ENCODE data around the gene SCN4B. TPM values are rescaled to one million over a fixed set of nuclear protein-coding genes. Genes with fewer than 3 reads are reported as not detected.

Gene SCN4B
- total and polyA plus RNA-seq, 4 donors, result 0.05 to 11.8 (median 1.2) TPM

DNA sequence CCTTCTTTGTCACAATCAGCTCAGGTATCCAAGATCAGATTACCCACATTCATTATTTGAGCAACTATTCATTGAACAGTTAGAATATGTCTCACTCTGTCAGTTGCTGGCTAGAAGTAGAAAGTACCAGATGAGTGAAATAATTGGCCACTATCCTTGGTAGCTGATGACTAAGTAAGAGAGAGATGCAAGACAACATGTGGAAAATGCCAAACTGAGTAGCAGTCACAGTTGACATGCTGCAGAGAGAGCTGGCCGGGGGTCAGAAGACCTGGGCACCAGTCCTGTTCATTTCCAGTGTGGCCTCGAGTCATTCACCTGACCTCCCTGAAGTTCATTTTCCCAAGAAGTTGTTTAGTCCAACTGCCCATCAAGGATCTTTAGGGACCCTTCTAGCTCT, 43.4 kb downstream of the SCN4B start:
- no peaks in the 10 kb centered on the region for H3K9me3 ChIP-seq (ENCODE audit: control insufficient read depth, low read length)
- H3K36me3 ChIP-seq (ENCODE audit: control insufficient read depth in 1 of 2, insufficient read depth in 2 of 2, low read length in 1 of 2), result no peaks in the 10 kb centered on the region
- intact Hi-C loops (cut with DNase I), result no loop called here
- H3K27me3 ChIP-seq (ENCODE audit: control insufficient read depth in 1 of 2, insufficient read depth in 2 of 2, low read length in 1 of 2), result no peaks in the 10 kb centered on the region
- H3K4me1 ChIP-seq (ENCODE audit: control insufficient read depth in 1 of 2, insufficient read depth in 2 of 2, low read length in 2 of 2), result no peaks in the 10 kb centered on the region
- H3K27ac ChIP-seq (ENCODE audit: low read depth in 1 of 2, low read length in 2 of 2), result no peak overlapping the region
- H3K4me3 ChIP-seq (ENCODE audit: low read length in 2 of 2), result no peak overlapping the region
- ATAC-seq (ENCODE audit: low FRiP score) (no peak), DNase-seq (no peak)
- WGBS, 2 donors, result 35 to 48% methylated on average over 2 of the region's 2 CpGs

- H3K27me3 ChIP-seq (ENCODE audit: control insufficient read depth in 1 of 2, insufficient read depth in 2 of 2, low read length in 1 of 2), result no peaks in the 10 kb centered on the region
- WGBS, 2 donors, result 63 to 69% methylated on average over 5 of the region's 5 CpGs
- H3K36me3 ChIP-seq (ENCODE audit: control insufficient read depth in 1 of 2, insufficient read depth in 2 of 2, low read length in 1 of 2), result no peaks in the 10 kb centered on the region
- H3K4me1 ChIP-seq (ENCODE audit: control insufficient read depth in 1 of 2, insufficient read depth in 2 of 2, low read length in 2 of 2), result no peaks in the 10 kb centered on the region
- no peak for DNase-seq
- no peak overlapping the region for H3K27ac ChIP-seq (ENCODE audit: low read depth in 1 of 2, low read length in 2 of 2)
- intact Hi-C loops (cut with DNase I), result no loop called here
- no peak for ATAC-seq (ENCODE audit: low FRiP score)
- H3K4me3 ChIP-seq (ENCODE audit: low read length in 2 of 2), result no peak overlapping the region
- H3K9me3 ChIP-seq (ENCODE audit: control insufficient read depth, low read length), result no peaks in the 10 kb centered on the region
These were observed 44.1 kb downstream of the SCN4B start for GRCh38 chr11:118108513-118108912.

GRCh38 chr11:118106789-118107335, 45.8 kb downstream of the SCN4B start:
- DNase-seq, result no peak
- ATAC-seq (ENCODE audit: low FRiP score), result no peak
- Histone ChIP-seq H3K27ac (ENCODE audit: low read depth in 1 of 2, low read length in 2 of 2) (no peak overlapping the region), H3K27me3 (ENCODE audit: control insufficient read depth in 1 of 2, insufficient read depth in 2 of 2, low read length in 1 of 2) (no peaks in the 10 kb centered on the region), H3K4me3 (ENCODE audit: low read length in 2 of 2) (no peak overlapping the region), H3K36me3 (ENCODE audit: control insufficient read depth in 1 of 2, insufficient read depth in 2 of 2, low read length in 1 of 2) (no peaks in the 10 kb centered on the region), H3K9me3 (ENCODE audit: control insufficient read depth, low read length) (no peaks in the 10 kb centered on the region), H3K4me1 (ENCODE audit: control insufficient read depth in 1 of 2, insufficient read depth in 2 of 2, low read length in 2 of 2) (no peaks in the 10 kb centered on the region)
- 83 to 85% methylated on average over 2 of the region's 2 CpGs for WGBS, 2 donors
- intact Hi-C loops (cut with DNase I), result no loop called here

DNA sequence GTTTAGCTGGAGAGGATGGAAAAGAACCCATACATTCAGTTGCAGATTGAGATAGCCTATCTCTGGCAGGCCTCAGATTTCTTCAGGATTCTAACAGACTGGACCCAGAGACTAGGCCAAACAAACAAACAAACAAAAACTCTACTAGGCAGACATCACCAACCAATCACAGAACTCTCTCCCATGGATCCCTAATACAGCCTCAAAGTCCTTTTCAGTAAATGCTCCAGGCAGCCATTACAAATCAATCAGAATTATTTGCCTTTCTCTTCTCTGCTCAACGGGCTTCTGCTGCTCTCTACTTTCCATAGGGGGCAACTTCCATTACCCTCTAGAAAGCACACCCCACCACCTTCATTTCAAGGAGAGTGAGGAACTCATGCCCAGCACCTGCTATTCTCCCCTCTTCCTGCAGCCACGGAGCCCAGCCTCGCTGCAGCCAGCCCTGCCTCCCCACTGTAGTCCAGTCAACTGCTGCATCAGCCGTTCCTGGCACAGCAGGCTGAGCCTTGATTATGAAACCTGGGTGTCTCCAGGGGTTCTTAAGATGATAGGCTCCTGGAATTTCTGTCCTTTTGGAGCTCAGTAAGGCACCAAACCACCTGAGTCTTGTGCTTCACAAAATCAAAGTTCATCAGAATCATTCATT, 46.8 kb downstream of the SCN4B start:
- WGBS, 2 donors, result 55 to 58% methylated on average over 4 of the region's 4 CpGs
- intact Hi-C loops (cut with DNase I), result no loop called here
- DNase-seq (peak in 1 of 2 donors; percentile 46), ATAC-seq (ENCODE audit: low FRiP score) (no peak)
- no peak overlapping the region for H3K4me3 ChIP-seq (ENCODE audit: low read length in 2 of 2)
- no peaks in the 10 kb centered on the region for H3K36me3 ChIP-seq (ENCODE audit: control insufficient read depth in 1 of 2, insufficient read depth in 2 of 2, low read length in 1 of 2)
- no peak overlapping the region for H3K27ac ChIP-seq (ENCODE audit: low read depth in 1 of 2, low read length in 2 of 2)
- no peaks in the 10 kb centered on the region for H3K4me1 ChIP-seq (ENCODE audit: control insufficient read depth in 1 of 2, insufficient read depth in 2 of 2, low read length in 2 of 2)
- no peaks in the 10 kb centered on the region for H3K27me3 ChIP-seq (ENCODE audit: control insufficient read depth in 1 of 2, insufficient read depth in 2 of 2, low read length in 1 of 2)
- H3K9me3 ChIP-seq (ENCODE audit: control insufficient read depth, low read length), result no peaks in the 10 kb centered on the region

- WGBS, 2 donors, result 88 to 91% methylated on average over 6 of the region's 6 CpGs
- H3K4me1 ChIP-seq (ENCODE audit: control insufficient read depth in 1 of 2, insufficient read depth in 2 of 2, low read length in 2 of 2), result no peaks in the 10 kb centered on the region
These were observed 48.1 kb downstream of the SCN4B start for GRCh38 chr11:118104491-118104890.

GRCh38 chr11:118102721-118103261, 49.8 kb downstream of the SCN4B start:
- Histone ChIP-seq H3K36me3 (ENCODE audit: control insufficient read depth in 1 of 2, insufficient read depth in 2 of 2, low read length in 1 of 2) (no peaks in the 10 kb centered on the region), H3K4me1 (ENCODE audit: control insufficient read depth in 1 of 2, insufficient read depth in 2 of 2, low read length in 2 of 2) (no peaks in the 10 kb centered on the region), H3K4me3 (ENCODE audit: low read length in 2 of 2) (no peak overlapping the region), H3K27me3 (ENCODE audit: control insufficient read depth in 1 of 2, insufficient read depth in 2 of 2, low read length in 1 of 2) (no peaks in the 10 kb centered on the region), H3K27ac (ENCODE audit: low read depth in 1 of 2, low read length in 2 of 2) (no peak overlapping the region), H3K9me3 (ENCODE audit: control insufficient read depth, low read length) (no peaks in the 10 kb centered on the region)
- DNase-seq (peak in 1 of 2 donors; percentile 24), ATAC-seq (ENCODE audit: low FRiP score) (no peak)
- WGBS, 2 donors, result 70 to 73% methylated on average over 13 of the region's 13 CpGs
- intact Hi-C loops (cut with DNase I), result no loop called here

More at GRCh38 chr11:118104491-118104890, 48.1 kb downstream of the SCN4B start:
- ATAC-seq (ENCODE audit: low FRiP score) (no peak), DNase-seq (peak in 1 of 2 donors; percentile 23)
- Histone ChIP-seq H3K27ac (ENCODE audit: low read depth in 1 of 2, low read length in 2 of 2) (no peak overlapping the region), H3K9me3 (ENCODE audit: control insufficient read depth, low read length) (no peaks in the 10 kb centered on the region), H3K4me3 (ENCODE audit: low read length in 2 of 2) (no peak overlapping the region), H3K27me3 (ENCODE audit: control insufficient read depth in 1 of 2, insufficient read depth in 2 of 2, low read length in 1 of 2) (no peaks in the 10 kb centered on the region), H3K36me3 (ENCODE audit: control insufficient read depth in 1 of 2, insufficient read depth in 2 of 2, low read length in 1 of 2) (no peaks in the 10 kb centered on the region)
- intact Hi-C loops (cut with DNase I), result no loop called here

- intact Hi-C loops (cut with DNase I), result no loop called here
- no peaks in the 10 kb centered on the region for H3K36me3 ChIP-seq (ENCODE audit: control insufficient read depth in 1 of 2, insufficient read depth in 2 of 2, low read length in 1 of 2)
- H3K4me1 ChIP-seq (ENCODE audit: control insufficient read depth in 1 of 2, insufficient read depth in 2 of 2, low read length in 2 of 2), result no peaks in the 10 kb centered on the region
- DNase-seq (peak in 1 of 2 donors; percentile 32), ATAC-seq (ENCODE audit: low FRiP score) (no peak)
- no peaks in the 10 kb centered on the region for H3K27me3 ChIP-seq (ENCODE audit: control insufficient read depth in 1 of 2, insufficient read depth in 2 of 2, low read length in 1 of 2)
- no peak overlapping the region for H3K27ac ChIP-seq (ENCODE audit: low read depth in 1 of 2, low read length in 2 of 2)
- 49 to 53% methylated on average over 3 of the region's 3 CpGs for WGBS, 2 donors
- H3K4me3 ChIP-seq (ENCODE audit: low read length in 2 of 2), result no peak overlapping the region
- no peaks in the 10 kb centered on the region for H3K9me3 ChIP-seq (ENCODE audit: control insufficient read depth, low read length)
These were observed 51.9 kb downstream of the SCN4B start for GRCh38 chr11:118100691-118101232.

- ATAC-seq (ENCODE audit: low FRiP score) (no peak), DNase-seq (peak in 1 of 2 donors; percentile 18)
- H3K27ac ChIP-seq (ENCODE audit: low read depth in 1 of 2, low read length in 2 of 2), result no peak overlapping the region
- no peak overlapping the region for H3K4me3 ChIP-seq (ENCODE audit: low read length in 2 of 2)
- no peaks in the 10 kb centered on the region for H3K27me3 ChIP-seq (ENCODE audit: control insufficient read depth in 1 of 2, insufficient read depth in 2 of 2, low read length in 1 of 2)
- WGBS, 2 donors, result 76% methylated on average over 10 of the region's 10 CpGs
- no peaks in the 10 kb centered on the region for H3K4me1 ChIP-seq (ENCODE audit: control insufficient read depth in 1 of 2, insufficient read depth in 2 of 2, low read length in 2 of 2)
- intact Hi-C loops (cut with DNase I), result no loop called here
- H3K36me3 ChIP-seq (ENCODE audit: control insufficient read depth in 1 of 2, insufficient read depth in 2 of 2, low read length in 1 of 2), result no peaks in the 10 kb centered on the region
- no peaks in the 10 kb centered on the region for H3K9me3 ChIP-seq (ENCODE audit: control insufficient read depth, low read length)
These were observed 52.6 kb downstream of the SCN4B start for GRCh38 chr11:118099838-118100556.
